ENCODE measurements around the gene SLIT3. TPM values are rescaled to one million over a fixed set of nuclear protein-coding genes. Genes with fewer than 3 reads are reported as not detected.

Gene SLIT3
- total and polyA plus RNA-seq, 2 donors (not counting 3 experiments of a cell fraction or from before 2014, with no cell fraction given): 0.90 to 1.0 TPM

GRCh38 chr5:169085636-169086035 is 215.3 kb downstream of the SLIT3 start:
- dilution Hi-C loops (cut with MboI; ENCODE audit: extremely low pct_ligation_motif_present, low sequenced_read_pairs) (no loop called here), intact Hi-C loops (cut with micrococcal nuclease) (no loop called here)
- Histone ChIP-seq H3K4me1 (ENCODE audit: control insufficient read depth, extremely low read depth, insufficient read depth, low read length) (no peaks in the 10 kb centered on the region), H3K4me2 (ENCODE audit: insufficient read depth, low read length) (no peak overlapping the region), H3K27ac (ENCODE audit: insufficient read depth, low read depth, low read length) (no peak overlapping the region), H3K4me3 (replicated peaks in 1 of 3; ENCODE audit: insufficient read depth in 1 of 3, low read depth in 1 of 3, low read length in 3 of 3) (no peak overlapping the region), H4K20me1 (replicated peaks; ENCODE audit: control insufficient read depth, extremely low read depth, insufficient read depth, low read length) (no peaks in the 10 kb centered on the region), H3K9me3 (replicated peaks; ENCODE audit: control insufficient read depth, insufficient read depth, low read length) (no peaks in the 10 kb centered on the region), H3K36me3 (ENCODE audit: control insufficient read depth in 2 of 2, extremely low read depth in 1 of 2, insufficient read depth in 2 of 2, low read length in 2 of 2) (no peaks in the 10 kb centered on the region), H2AFZ (ENCODE audit: low read depth, low read length) (no peak overlapping the region), H3K9me1 (replicated peaks; ENCODE audit: control insufficient read depth, extremely low read depth, insufficient read depth, low read length) (no peaks in the 10 kb centered on the region), H3K27me3 (ENCODE audit: control insufficient read depth in 2 of 2, insufficient read depth in 2 of 2, low read length in 2 of 2) (no peaks in the 10 kb centered on the region), H3K79me2 (ENCODE audit: control insufficient read depth, insufficient read depth, low read length) (no peaks in the 10 kb centered on the region), H3K9ac (replicated peaks; ENCODE audit: extremely low read depth, insufficient read depth, low read length) (no peak overlapping the region)
- TF ChIP-seq EZH2 (IDR thresholded peaks at IDR 0.05; ENCODE audit: borderline replicate concordance, low read depth, low read length, severe bottlenecking) (no peak), JUN (IDR thresholded peaks at IDR 0.05; ENCODE audit: borderline replicate concordance, insufficient read depth, insufficient read length, low read depth) (no peak), MAX (IDR thresholded peaks at IDR 0.05; ENCODE audit: insufficient read depth, insufficient read length) (no peak), POLR2AphosphoS5 (IDR thresholded peaks at IDR 0.05; ENCODE audit: insufficient read depth, low read depth, low read length) (no peak), MYC (IDR thresholded peaks at IDR 0.05; ENCODE audit: low read depth, low read length) (no peak), POLR2A (IDR thresholded peaks at IDR 0.05; ENCODE audit: low read depth, low read length) (no peak), GATA2 (IDR thresholded peaks at IDR 0.05; ENCODE audit: insufficient read depth, insufficient read length, low read depth, low read length) (no peak), FOS (IDR thresholded peaks at IDR 0.05; ENCODE audit: borderline replicate concordance, insufficient read depth, low read length) (no peak)
- TF ChIP-seq, protein P1, sequence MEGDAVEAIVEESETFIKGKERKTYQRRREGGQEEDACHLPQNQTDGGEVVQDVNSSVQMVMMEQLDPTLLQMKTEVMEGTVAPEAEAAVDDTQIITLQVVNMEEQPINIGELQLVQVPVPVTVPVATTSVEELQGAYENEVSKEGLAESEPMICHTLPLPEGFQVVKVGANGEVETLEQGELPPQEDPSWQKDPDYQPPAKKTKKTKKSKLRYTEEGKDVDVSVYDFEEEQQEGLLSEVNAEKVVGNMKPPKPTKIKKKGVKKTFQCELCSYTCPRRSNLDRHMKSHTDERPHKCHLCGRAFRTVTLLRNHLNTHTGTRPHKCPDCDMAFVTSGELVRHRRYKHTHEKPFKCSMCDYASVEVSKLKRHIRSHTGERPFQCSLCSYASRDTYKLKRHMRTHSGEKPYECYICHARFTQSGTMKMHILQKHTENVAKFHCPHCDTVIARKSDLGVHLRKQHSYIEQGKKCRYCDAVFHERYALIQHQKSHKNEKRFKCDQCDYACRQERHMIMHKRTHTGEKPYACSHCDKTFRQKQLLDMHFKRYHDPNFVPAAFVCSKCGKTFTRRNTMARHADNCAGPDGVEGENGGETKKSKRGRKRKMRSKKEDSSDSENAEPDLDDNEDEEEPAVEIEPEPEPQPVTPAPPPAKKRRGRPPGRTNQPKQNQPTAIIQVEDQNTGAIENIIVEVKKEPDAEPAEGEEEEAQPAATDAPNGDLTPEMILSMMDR (IDR thresholded peaks at IDR 0.05; ENCODE audit: extremely low read depth in 1 of 2, insufficient read depth in 1 of 2, low read depth in 1 of 2, low read length in 2 of 2): no peak
- DNase-seq (ENCODE audit: low read depth, low spot score) (no peak), FAIRE-seq (no peak)
- ChIA-PET POLR2A (no interaction called here), CTCF (no interaction called here)
- no TSS peak for BruUV-seq (replicated peaks)
